Trophoblast cell (in vitro differentiated cells and primary cell): ENCODE data around the gene NEUROG3.

Experiments used
- DNase-seq, 2 donors: peaks; one replicate each; pipeline ENCODE4 v3.0.0-alpha.2; 2016
- H2AFZ ChIP-seq: 2 replicates; pipeline ENCODE4 v1.6.1; 2013; ENCODE audit warnings: low read length, moderate library complexity, mild to moderate bottlenecking; ENCODE audit not compliant: insufficient read depth, poor library complexity
- H2AK5ac ChIP-seq: 2 replicates; pipeline ENCODE4 v1.6.1; 2013; ENCODE audit warnings: mild to moderate bottlenecking, low read length
- H2BK120ac ChIP-seq: 2 replicates; pipeline ENCODE4 v1.6.1; 2013; ENCODE audit warnings: low read length, mild to moderate bottlenecking, moderate library complexity; ENCODE audit not compliant: insufficient read depth, poor library complexity
- H2BK12ac ChIP-seq: 2 replicates; pipeline ENCODE4 v1.6.1; 2013; ENCODE audit warnings: mild to moderate bottlenecking, low read length, moderate library complexity
- H2BK5ac ChIP-seq: 2 replicates; pipeline ENCODE4 v1.6.1; 2013; ENCODE audit warnings: low read length, low read depth, moderate library complexity, mild to moderate bottlenecking; ENCODE audit not compliant: poor library complexity
- H3K14ac ChIP-seq: 2 replicates; pipeline ENCODE4 v1.6.1; 2013; ENCODE audit warnings: mild to moderate bottlenecking, low read length
- H3K18ac ChIP-seq: 2 replicates; pipeline ENCODE4 v1.6.1; 2013; ENCODE audit warnings: mild to moderate bottlenecking, low read length
- H3K23ac ChIP-seq: 2 replicates; pipeline ENCODE4 v1.6.1; 2013; ENCODE audit warnings: low read length
- H3K27ac ChIP-seq: 2 replicates; pipeline ENCODE4 v1.5.1; 2013; ENCODE audit warnings: low read depth, mild to moderate bottlenecking, inconsistent platforms, low read length, moderate library complexity
- H3K27me3 ChIP-seq: 2 replicates; pipeline ENCODE4 v1.6.1; 2013; ENCODE audit warnings: inconsistent platforms, mild to moderate bottlenecking, low read length, moderate library complexity; ENCODE audit not compliant: insufficient read depth
- H3K36me3 ChIP-seq, 2 experiments: 1 replicate in 1 of 2; 2 replicates in 1 of 2; pipeline ENCODE4 v1.6.1; 2013; ENCODE audit warnings: low read length in 2 of 2, mild to moderate bottlenecking in 2 of 2, moderate library complexity in 1 of 2; ENCODE audit not compliant: insufficient read depth in 2 of 2, control insufficient read depth in 1 of 2
- H3K4ac ChIP-seq: 2 replicates; pipeline ENCODE4 v1.6.1; 2013; ENCODE audit warnings: low read depth, mild to moderate bottlenecking, low read length, moderate library complexity
- H3K4me1 ChIP-seq, 2 experiments: 1 replicate in 1 of 2; 2 replicates in 1 of 2; pipeline ENCODE4 v1.6.1; 2013; ENCODE audit warnings: low read length in 2 of 2, mild to moderate bottlenecking in 2 of 2, moderate library complexity in 1 of 2; ENCODE audit not compliant: insufficient read depth in 2 of 2, control insufficient read depth in 1 of 2
- H3K4me2 ChIP-seq: 2 replicates; pipeline ENCODE4 v1.6.1; 2013; ENCODE audit warnings: inconsistent platforms, mild to moderate bottlenecking, low read length, moderate library complexity
- H3K4me3 ChIP-seq: 2 replicates; pipeline ENCODE4 v1.5.1; 2013; ENCODE audit warnings: mild to moderate bottlenecking, low read depth, low read length, inconsistent platforms
- H3K79me1 ChIP-seq: one replicate; pipeline ENCODE4 v1.6.1; 2013; ENCODE audit warnings: low read length
- H3K79me2 ChIP-seq: 2 replicates; pipeline ENCODE4 v1.6.1; 2013; ENCODE audit warnings: low read length, mild to moderate bottlenecking; ENCODE audit not compliant: control insufficient read depth, insufficient read depth, poor library complexity
- H3K9ac ChIP-seq: 2 replicates; pipeline ENCODE4 v1.6.1; 2013; ENCODE audit warnings: mild to moderate bottlenecking, low read length
- H3K9me3 ChIP-seq: 2 replicates; pipeline ENCODE4 v1.6.1; 2013; ENCODE audit warnings: low read depth, mild to moderate bottlenecking, control low read depth, inconsistent platforms, low read length; ENCODE audit not compliant: insufficient read depth
- H4K12ac ChIP-seq: 2 replicates; pipeline ENCODE4 v1.6.1; 2013; ENCODE audit warnings: low read depth, mild to moderate bottlenecking, low read length, moderate library complexity
- H4K8ac ChIP-seq: 2 replicates; pipeline ENCODE4 v1.6.1; 2013; ENCODE audit warnings: low read depth, mild to moderate bottlenecking, low read length, moderate library complexity
- H4K91ac ChIP-seq: one replicate; pipeline ENCODE4 v1.6.1; 2013; ENCODE audit warnings: low read depth, mild to moderate bottlenecking, low read length, moderate library complexity
- WGBS: extraction: QIAGEN DNeasy Blood & Tissue Kit; methylation state at CpG from one replicate; pipeline ENCODE4 v1.1.7; 2013; ENCODE audit warnings: missing lambda C conversion rate; ENCODE audit not compliant: insufficient read length, insufficient coverage; ENCODE audit errors: extremely low coverage; 5-methylcytosine and 5-hydroxymethylcytosine counted together

The NEUROG3 gene

DNA sequence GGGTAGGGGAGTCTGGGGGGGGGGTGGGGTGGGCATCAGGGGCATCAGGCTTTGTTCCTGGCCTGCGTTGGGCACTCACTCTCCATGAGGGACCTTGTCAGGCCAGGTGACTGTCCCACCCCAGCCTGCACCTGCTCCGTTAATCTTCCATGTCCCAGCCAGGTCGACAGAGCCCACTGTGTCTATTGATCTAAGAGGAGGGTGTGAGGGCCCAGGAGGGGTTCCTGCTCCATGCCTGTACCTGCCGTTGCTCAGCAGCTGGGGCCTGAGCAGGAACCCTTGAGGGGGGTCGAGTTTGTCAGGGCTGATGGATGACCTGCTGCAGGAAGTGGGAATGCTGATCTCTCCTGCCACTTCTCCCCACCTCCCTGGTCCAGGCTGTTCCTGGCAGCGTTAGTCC lies 18.6 kb downstream of the NEUROG3 start:
- Histone ChIP-seq H2AK5ac (no peak overlapping the region), H3K4me1 (no peaks in the 10 kb centered on the region), H4K91ac (no peak overlapping the region), H3K79me2 (no peaks in the 10 kb centered on the region), H3K9ac (no peak overlapping the region), H3K9me3 (peaks cover 8% of the 10 kb centered on the region), H3K27me3 (no peaks in the 10 kb centered on the region), H3K36me3 (no peaks in the 10 kb centered on the region), H3K14ac (no peak overlapping the region), H2AFZ (no peak overlapping the region), H2BK5ac (no peak overlapping the region), H3K79me1 (no peaks in the 10 kb centered on the region), H3K23ac (no peak overlapping the region), H2BK12ac (no peak overlapping the region), H3K27ac (no peak overlapping the region), H2BK120ac (no peak overlapping the region), H4K12ac (no peak overlapping the region), H3K4ac (no peak overlapping the region), H3K18ac (no peak overlapping the region), H4K8ac (no peak overlapping the region), H3K4me2 (no peak overlapping the region), H3K4me3 (no peak overlapping the region)
- DNase-seq: no peak
- WGBS: no CpG with 5 or more reads among the region's 6 CpGs

DNA sequence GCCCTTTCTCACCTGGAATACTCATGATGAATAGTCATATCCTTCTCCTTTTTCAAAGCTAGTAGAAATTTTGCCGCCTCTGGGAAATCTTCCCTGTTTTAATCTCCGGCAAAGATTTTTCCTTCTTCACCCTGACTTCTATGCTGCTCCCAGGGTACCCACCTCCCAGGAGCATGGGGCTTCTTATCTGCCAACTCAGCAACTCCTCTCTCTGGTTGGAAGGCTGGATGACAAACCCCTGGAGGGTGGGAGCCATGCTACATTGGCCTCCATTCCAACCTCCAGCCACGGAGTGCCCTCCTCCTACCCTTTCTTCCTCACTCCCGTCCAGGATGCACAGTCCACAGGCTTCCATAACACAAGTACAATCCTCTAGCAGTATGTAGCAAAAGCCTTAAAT lies 19.9 kb downstream of the NEUROG3 start:
- H3K4me1 ChIP-seq: no peaks in the 10 kb centered on the region
- no peaks in the 10 kb centered on the region for H3K79me2 ChIP-seq
- no peak overlapping the region for H4K12ac ChIP-seq
- no peak for DNase-seq
- H2BK120ac ChIP-seq: no peak overlapping the region
- H2BK5ac ChIP-seq: no peak overlapping the region
- no peak overlapping the region for H4K91ac ChIP-seq
- H2AK5ac ChIP-seq: no peak overlapping the region
- H2BK12ac ChIP-seq: no peak overlapping the region
- H2AFZ ChIP-seq: no peak overlapping the region
- H3K9me3 ChIP-seq: peaks cover 8% of the 10 kb centered on the region
- H3K79me1 ChIP-seq: no peaks in the 10 kb centered on the region
- H3K4me3 ChIP-seq: no peak overlapping the region
- no peak overlapping the region for H3K9ac ChIP-seq
- H3K23ac ChIP-seq: no peak overlapping the region
- no peak overlapping the region for H4K8ac ChIP-seq
- H3K27ac ChIP-seq: no peak overlapping the region
- H3K4ac ChIP-seq: no peak overlapping the region
- no peak overlapping the region for H3K14ac ChIP-seq
- no peak overlapping the region for H3K4me2 ChIP-seq
- H3K27me3 ChIP-seq: no peaks in the 10 kb centered on the region
- H3K18ac ChIP-seq: no peak overlapping the region
- no CpG with 5 or more reads among the region's 4 CpGs for WGBS
- no peaks in the 10 kb centered on the region for H3K36me3 ChIP-seq

DNA sequence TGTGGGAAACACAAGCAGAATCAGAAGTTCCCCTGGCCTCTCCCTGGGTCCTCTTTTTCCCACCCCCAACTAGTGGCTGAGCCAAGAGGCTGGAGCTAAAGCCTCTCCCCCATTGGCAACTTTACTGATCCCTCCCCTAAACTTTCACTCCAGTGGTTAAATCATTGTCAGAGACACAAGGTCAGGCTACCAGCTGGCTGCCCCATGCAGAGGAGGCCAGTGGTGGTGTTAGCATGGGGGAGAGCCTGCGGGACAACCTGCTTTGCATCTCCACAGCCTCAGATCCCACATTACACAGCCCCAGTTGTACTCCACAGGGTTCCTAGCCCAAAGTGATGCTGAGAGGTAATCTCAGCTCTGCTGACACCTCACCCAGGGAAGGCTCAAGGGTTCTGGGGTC lies 21.0 kb downstream of the NEUROG3 start:
- Histone ChIP-seq H3K27me3 (no peaks in the 10 kb centered on the region), H2BK5ac (no peak overlapping the region), H3K79me2 (no peaks in the 10 kb centered on the region), H3K79me1 (no peaks in the 10 kb centered on the region), H2BK12ac (no peak overlapping the region), H3K18ac (no peak overlapping the region), H3K4me3 (no peak overlapping the region), H3K36me3 (no peaks in the 10 kb centered on the region), H3K9ac (no peak overlapping the region), H2AK5ac (no peak overlapping the region), H4K91ac (no peak overlapping the region), H3K27ac (no peak overlapping the region), H4K12ac (no peak overlapping the region), H3K9me3 (peaks cover 10% of the 10 kb centered on the region), H3K14ac (no peak overlapping the region), H3K4me1 (no peaks in the 10 kb centered on the region), H3K23ac (no peak overlapping the region), H2AFZ (no peak overlapping the region), H2BK120ac (no peak overlapping the region), H3K4ac (no peak overlapping the region), H3K4me2 (no peak overlapping the region), H4K8ac (no peak overlapping the region)
- no peak for DNase-seq
- no CpG with 5 or more reads among the region's 1 CpG for WGBS

DNA sequence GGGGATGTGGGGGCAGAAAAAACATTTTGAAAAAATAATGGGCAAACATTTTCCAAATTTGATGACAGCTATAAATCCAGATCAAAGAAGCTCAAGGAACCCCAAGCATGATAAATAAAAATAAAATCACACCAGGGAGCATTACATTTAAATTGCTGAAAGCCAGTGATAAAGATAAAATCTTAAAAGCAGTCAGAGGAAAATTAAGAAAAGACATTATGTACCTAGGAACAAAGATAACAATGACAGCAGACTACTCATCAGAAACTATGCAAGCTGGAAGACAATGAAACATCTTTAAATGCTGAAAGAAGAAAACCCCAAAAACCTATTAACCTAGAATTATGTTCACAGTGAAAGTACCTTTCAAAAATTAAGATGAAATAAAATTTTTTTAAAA lies 23.3 kb downstream of the NEUROG3 start:
- no peak overlapping the region for H3K9ac ChIP-seq
- H3K79me1 ChIP-seq: no peaks in the 10 kb centered on the region
- H2BK120ac ChIP-seq: no peak overlapping the region
- H3K36me3 ChIP-seq: no peaks in the 10 kb centered on the region
- H2BK5ac ChIP-seq: no peak overlapping the region
- no peak for DNase-seq
- H2AFZ ChIP-seq: no peak overlapping the region
- no peaks in the 10 kb centered on the region for H3K79me2 ChIP-seq
- no peak overlapping the region for H4K8ac ChIP-seq
- H3K23ac ChIP-seq: no peak overlapping the region
- no peak overlapping the region for H3K4me2 ChIP-seq
- no peak overlapping the region for H2AK5ac ChIP-seq
- H3K4me1 ChIP-seq: no peaks in the 10 kb centered on the region
- no peak overlapping the region for H3K14ac ChIP-seq
- H3K18ac ChIP-seq: no peak overlapping the region
- peaks cover 10% of the 10 kb centered on the region for H3K9me3 ChIP-seq
- no peak overlapping the region for H3K4me3 ChIP-seq
- no peak overlapping the region for H4K12ac ChIP-seq
- H3K27ac ChIP-seq: no peak overlapping the region
- H3K4ac ChIP-seq: no peak overlapping the region
- no peak overlapping the region for H4K91ac ChIP-seq
- H3K27me3 ChIP-seq: no peaks in the 10 kb centered on the region
- H2BK12ac ChIP-seq: no peak overlapping the region

DNA sequence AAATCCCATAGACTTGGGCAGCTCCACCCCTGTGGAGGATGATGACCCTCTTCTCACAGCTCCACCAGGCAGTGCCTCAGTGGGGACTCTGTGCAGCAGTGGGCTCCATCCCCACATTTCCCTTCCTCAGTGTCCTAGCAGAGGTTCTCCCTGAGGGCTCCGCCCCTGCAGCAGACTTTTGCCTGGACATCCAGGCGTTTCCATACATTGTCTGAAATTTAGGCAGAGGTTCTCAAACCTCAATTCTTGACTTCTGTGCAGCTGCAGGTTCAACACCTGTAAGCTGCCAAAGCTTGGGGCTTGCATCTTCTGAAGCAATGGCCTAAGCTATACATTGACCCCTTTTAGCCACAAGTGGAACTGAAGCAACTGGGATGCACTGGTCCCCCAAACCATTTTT lies 31.8 kb downstream of the NEUROG3 start:
- Histone ChIP-seq H3K14ac (no peak overlapping the region), H3K79me2 (no peaks in the 10 kb centered on the region), H3K4me1 (no peaks in the 10 kb centered on the region), H3K27me3 (no peaks in the 10 kb centered on the region), H3K9ac (no peak overlapping the region), H3K27ac (no peak overlapping the region), H2BK120ac (no peak overlapping the region), H3K4ac (no peak overlapping the region), H2AK5ac (no peak overlapping the region), H4K8ac (no peak overlapping the region), H2BK5ac (no peak overlapping the region), H3K23ac (no peak overlapping the region), H2AFZ (no peak overlapping the region), H2BK12ac (no peak overlapping the region), H3K79me1 (no peaks in the 10 kb centered on the region), H3K9me3 (peaks cover 19% of the 10 kb centered on the region), H4K12ac (no peak overlapping the region), H4K91ac (no peak overlapping the region), H3K4me2 (no peak overlapping the region), H3K36me3 (no peaks in the 10 kb centered on the region), H3K4me3 (no peak overlapping the region), H3K18ac (no peak overlapping the region)
- no CpG with 5 or more reads among the region's 2 CpGs for WGBS
- no peak for DNase-seq
